GM19452 (cell line): ENCODE measurements around the gene RETSAT.
"Not testable (repeated sequence)": the region's sequence is repeated elsewhere in the genome, so short reads cannot be mapped to it uniquely, and the experiment has no call there.

Experiments used
- ATAC-seq: cut with Tn5 transposase; IDR thresholded peaks from one replicate; pipeline ENCODE4 v1.9.1; 2021; ENCODE audit not compliant: unreplicated experiment

RETSAT gene

DNA sequence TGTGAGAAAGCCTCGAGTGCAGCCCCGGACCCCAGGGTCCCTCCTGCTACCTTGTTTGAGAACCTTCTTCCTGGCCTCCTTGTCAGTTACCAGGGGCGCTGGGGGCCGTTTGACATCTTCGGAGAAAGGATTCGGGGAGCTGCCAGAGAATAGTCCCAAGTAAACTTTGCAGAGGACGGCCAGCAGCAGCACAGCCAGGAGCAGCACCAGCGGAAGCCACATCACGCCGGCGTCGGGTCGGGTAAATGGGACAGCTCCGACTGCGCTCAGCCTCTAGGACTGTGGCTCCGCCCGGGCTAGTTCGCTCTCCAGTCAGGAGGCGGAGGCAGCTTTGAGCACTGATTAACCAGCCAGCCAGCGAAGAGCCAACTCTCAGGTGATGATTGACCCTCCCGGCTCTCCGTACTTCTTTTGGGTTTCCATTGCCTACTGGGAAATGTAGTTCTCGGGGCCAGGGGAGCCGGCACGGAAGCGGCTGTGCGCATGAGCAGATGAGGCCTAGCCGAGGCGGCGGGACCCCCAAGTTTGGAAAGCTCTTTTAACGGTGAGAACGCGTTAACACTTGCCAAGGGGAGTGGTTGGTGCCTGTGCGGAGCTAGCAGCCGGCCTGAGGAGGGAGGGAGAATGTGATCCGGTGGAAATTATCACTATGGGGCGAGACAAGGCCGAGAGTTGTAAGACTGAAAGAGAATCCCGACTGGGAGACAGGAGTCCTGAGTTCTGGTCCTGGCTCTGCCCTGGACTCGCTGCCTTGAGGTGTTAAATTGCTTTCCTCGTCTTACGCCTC lies at the start of gene RETSAT, which contains the start of gene ELMOD3:
RETSAT (minus strand) TSS at position 243 of the 787 bp plus-strand sequence; CDS start at position 222, 21 bp downstream.
ELMOD3 (plus strand) TSS at position 484 of the 787 bp plus-strand sequence. CDS start 2,430 bp downstream, outside the sequence.
- peak; percentile 93 for ATAC-seq

DNA sequence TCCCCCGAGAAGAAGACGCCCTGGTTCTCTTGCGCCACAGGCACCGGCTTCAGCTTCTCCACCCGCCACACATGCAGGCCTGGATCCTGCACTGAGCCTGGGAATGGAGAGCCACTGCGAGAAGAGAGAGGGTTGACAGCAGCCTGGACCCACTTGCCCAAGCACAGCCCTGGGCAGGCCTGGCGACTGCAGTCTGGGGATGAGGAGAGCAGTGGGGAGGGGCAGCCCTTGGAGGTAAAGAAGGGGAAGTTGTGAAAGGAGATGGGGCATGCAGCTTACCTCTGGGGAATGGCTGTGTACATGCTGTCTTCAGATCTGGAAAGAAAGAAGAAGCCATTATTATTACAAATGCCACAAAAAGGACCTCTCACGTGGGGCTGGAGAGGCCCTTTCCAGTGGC lies 47.5 kb upstream of the RETSAT start:
- ATAC-seq: no peak

DNA sequence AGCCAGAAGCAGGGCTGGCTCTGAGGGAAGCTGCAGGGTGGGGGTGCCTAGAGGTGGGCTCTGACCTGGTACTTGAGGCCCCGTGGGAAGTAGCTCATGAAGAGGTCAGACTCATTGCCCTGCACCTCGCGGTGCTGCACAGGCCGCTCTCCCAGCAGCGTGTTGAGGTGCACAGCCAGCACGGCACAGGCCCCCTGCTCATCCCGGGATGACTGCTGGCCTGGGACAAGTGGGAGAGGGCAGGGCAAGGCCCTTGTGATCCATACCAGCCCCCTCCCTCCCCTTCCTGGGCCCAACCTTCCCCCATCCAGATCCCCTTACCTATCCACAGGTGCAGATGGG lies 47.1 kb upstream of the RETSAT start:
- no peak for ATAC-seq

DNA sequence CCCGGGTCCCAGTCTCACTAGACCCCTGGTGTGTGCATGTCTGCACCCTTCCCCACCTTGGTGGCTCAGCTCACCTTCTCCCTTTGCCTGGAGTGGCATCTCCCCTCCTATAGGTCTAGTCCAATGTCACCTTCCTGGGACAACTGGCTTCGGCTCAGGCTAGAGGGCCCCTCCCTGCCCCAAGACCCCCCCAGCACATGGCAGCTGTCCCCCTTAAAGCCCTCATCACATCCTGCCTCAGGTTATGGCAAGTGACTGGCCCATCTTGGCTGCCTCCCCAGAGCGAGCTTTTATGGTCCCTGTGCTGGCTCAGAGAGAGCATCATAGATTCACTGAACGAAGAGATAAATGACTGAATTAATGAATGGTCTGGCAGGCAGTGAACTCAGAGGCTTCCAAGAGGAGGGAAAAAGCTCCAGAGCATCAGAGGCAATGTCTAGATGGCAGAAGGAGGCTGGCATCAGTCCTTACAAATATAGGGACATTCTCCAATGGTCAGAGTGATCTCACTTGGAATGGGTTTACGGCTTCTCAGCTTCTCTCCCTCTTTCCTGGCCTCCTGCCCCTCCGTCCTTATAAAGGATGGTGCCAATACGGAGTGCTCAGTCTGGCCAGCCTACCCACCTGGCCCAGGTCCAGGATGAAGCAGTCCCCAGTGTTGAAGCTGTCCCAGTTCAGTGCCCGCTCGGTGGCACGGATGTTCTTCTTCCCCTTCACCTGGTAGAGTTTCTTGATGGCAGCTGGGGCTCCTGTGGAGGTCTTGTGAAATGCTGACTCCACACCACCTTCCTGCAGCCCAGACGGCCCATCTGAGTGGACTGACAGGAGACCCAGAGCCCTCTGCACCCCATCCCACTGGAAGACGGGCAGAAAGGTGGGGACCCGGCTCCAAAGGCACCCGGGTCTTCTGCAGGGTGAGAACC lies 46.5 kb upstream of the RETSAT start:
- no peak for ATAC-seq

DNA sequence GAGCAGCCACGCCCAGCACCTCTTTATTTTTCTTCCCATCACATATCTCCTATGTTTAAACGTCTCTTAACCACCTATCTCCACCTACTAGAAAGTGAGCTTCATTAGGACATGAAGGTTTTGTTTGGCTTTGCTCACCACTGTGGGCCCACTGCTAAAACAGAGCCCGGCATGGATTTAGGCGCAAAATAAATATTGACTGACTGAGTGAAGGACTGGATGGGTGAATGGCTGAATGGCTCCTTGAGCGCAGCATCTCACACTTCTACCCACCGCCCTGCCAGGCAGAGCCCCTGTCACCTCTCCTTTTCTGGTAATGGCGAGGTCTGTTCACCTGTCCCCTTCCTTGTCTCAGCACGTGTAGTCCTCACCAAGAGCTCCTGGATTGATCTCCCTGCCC lies 45.7 kb upstream of the RETSAT start:
- no peak for ATAC-seq

DNA sequence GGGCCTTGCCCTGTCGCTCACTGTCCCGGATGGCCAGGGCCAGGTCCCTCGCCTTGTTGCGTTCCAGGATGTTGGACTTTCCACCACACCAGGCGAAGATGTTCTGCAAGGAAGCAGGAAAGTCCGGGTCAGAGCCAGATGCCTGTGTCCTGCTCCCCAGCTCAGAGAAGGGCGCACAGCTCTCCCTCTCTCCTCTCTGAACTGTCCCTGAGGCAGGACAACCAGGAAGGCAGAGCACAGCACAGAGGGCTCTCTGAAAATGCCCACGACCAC lies 44.8 kb upstream of the RETSAT start:
- no peak for ATAC-seq

DNA sequence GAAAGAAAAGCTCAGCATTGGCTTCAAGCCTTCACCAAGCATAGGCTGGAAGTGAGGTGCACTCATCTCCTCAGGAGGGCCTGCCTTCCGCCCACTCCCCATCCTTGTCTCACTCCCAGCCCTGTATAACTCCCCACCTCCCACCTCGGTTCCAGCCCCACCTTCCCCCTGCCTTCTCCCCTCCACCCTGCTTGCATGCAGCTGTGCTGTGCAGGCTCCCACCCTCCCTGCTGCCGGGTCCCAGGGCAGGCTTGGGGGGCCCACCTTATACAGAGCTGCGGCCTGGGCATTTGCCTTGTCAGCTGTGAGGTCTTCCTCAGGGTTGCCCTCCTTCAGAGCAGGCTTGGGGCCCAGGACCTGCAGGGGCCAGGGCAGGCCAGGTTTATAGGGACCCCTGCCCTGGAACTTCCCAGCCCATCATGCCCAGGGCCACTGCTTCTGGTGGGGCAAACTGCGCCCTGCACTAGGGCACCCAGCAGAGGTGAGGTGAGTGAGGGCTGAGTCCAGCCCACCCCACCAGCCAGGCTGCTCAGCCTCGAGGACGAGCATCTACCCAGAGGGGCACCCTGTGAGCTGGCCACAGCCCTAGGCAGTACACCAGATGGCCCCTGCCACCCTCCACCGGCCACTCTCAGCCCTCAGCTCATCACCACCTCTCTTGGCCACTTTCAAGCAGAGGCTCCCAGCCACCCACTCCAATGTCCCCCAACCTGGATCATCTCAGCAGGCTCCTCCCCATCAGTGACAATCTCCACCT lies 44.3 kb upstream of the RETSAT start:
- no peak for ATAC-seq

DNA sequence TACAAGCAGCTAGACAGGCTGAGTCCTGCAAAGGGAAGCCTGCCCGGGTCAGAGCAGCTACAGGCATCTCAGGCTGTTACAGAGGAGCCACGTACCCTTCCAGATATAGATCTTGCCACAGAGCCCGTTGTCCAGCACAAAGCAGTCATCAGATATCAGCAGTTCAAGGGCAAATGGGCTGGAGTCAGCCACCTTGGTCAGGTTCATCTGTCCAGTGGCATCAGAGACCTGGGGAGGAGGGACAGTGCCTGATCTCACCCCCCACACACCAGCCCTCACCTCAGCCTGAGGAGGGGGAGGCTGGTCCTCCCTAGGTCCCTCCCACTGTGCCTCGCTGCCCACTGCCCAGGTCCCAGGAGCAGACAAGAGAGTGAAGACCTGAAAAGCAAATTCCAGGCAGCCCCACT lies 43.6 kb upstream of the RETSAT start:
- ATAC-seq: no peak

DNA sequence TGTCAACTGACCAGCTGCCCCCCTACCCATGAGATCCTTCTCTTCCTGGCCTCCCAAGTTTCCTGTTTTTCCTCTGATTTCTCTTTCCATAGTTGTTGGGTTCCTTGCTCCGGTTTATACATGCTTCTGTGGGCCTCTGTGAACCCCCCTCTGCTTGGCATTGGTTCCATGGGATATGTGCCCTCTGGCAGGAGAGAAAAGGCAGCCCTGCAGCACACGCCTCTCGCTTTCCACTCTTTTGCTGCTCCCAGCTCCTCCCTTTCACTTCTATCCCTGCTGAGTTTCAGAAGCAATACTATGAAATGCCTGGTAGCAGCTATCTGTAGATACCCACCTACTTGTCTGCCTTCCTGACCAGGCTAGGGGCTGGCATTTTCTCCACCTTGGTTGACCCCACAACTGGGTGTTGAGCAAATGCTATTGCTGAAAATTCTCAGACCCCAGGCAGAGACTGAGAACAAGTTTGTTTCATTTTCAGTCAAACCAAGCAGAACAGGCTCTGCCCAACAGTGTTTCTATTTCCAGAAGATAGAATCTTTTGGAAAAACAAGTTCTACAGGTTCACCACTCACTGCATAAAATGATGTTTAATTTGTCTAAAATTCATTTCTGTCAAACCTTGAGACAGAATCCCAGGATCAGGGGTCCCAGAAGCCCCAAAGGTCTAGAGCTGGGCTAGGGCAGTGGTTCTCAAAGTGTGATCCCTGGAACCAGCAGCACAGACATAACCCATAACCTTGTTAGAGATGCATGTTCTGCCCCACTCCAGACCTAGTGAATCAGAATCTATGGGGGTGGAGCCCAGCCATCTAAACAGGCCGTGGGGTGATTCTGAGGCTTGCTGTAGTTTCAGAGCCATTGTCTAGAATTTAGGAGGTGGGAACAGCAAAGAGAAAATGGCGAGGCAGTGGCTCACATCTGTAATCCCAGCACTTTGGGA lies 42.5 kb upstream of the RETSAT start:
- no peak for ATAC-seq

DNA sequence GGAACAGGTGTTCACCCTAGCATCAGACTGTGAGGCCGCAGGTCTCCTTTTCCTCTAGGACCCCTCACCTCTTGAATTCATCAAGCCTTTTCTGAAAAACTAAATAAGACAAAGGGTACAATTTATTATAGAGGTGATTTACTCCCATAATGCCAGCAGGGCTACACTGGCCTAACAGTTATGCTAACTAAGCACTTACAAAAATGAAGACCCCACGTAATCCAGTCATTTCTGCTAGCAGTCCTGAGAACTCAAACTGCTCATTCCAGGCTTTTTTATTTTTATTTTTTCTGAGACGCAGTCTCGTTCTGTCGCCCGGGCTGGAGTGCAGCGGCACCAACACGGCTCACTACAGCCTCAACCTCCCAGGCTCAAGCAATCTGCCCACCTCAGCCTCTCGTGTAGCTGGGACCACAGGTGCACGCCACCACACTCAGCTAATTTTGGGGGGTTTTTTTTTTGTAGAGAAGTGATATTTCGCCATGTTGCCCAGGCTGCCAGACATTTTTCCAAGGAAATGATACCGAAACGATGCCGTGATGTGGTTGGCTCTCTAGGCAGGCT lies 41.7 kb upstream of the RETSAT start:
- ATAC-seq: no peak

DNA sequence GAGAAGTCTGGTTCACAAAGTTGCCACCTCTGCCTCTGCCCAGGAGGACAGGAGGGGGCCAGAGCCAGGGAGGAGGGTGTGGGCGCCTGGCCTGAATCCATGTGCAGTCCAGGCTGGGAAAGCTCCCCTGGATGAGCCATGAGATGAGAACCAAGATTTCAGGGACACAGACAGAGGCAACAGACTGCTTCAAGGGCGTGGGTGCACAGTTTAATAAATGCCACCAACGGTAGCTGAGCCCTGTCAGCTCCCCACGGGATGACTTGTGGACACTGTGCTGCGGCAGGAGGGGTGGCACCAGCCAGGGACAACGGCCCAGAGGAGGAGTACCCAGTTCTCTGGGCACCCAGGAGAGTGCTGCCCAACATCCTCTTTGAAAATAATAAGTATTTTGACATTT lies 40.6 kb upstream of the RETSAT start:
- no peak for ATAC-seq

DNA sequence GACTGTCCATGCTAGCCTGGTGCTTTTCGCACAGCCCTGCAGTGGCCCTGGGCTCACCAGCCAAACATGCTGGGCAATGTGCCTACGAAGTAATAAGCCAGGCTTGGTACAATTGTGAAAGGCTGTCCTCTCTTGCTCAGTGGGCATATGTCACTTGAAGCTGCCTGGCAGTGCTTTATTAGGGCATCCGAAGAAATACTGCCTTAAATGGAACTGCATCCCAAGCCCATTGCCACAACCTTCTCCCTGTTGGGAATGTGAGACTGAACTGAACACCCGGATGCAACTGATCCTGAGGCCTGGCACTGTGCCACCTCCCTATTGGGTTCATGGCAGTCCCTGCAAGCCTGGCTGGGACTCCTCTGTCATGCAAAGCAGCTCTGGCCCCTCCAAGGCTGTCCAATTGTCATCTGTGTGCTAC lies 39.9 kb upstream of the RETSAT start:
- no peak for ATAC-seq

DNA sequence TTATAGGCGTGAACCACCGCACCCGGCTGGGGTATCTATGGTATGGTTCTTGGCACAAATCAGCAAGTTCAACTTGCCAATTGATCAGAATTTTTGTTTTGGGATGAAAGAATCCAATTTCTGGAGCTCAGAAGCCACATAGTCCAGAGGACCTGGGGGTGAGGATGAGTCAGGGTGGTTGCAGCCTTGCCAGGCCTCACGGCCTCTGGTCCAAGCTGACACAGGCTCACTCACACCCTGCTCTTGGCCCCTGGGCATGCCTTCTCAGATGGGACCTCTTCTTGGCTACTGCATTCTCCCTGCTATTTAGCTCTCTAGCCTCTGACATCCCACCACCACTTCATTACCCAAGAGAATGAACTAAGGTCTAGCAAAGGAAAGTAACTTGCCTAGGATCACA lies 39.5 kb upstream of the RETSAT start:
- no peak for ATAC-seq

DNA sequence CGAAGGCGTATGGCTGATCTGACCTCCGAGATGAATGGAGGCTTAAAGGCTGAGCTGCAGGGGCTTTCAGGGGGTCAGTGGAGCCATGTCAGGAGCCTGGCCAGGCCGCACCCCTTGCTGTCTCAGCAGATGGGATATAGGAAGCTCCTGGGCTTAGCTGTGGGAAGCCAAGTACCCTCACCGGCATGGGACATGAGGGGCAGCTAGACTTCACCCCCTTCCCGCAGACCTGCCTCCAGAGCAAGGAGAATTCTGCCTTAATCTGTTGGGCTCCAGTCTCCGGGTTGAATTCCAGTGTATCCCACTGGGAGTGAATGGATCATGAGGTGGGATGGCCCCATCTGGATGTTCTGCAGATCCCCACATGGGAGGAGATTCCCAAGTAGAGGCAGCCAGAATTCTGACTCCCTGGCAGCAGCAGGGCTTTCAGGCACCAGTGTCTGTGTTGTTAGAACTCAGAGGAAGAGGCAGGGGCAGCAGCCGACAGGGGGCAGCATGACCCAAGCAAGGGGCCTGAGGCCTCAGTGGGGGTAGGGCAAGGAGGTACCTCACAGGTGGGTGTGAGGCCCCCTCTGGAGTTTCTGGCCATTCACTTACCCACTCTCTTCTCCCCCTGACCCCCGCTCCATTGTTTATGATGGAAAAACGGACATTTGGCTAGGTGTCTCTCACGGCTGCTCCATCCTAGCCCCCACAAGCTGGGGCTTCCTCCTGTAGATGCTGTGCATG lies 36.8 kb upstream of the RETSAT start:
- ATAC-seq: no peak

DNA sequence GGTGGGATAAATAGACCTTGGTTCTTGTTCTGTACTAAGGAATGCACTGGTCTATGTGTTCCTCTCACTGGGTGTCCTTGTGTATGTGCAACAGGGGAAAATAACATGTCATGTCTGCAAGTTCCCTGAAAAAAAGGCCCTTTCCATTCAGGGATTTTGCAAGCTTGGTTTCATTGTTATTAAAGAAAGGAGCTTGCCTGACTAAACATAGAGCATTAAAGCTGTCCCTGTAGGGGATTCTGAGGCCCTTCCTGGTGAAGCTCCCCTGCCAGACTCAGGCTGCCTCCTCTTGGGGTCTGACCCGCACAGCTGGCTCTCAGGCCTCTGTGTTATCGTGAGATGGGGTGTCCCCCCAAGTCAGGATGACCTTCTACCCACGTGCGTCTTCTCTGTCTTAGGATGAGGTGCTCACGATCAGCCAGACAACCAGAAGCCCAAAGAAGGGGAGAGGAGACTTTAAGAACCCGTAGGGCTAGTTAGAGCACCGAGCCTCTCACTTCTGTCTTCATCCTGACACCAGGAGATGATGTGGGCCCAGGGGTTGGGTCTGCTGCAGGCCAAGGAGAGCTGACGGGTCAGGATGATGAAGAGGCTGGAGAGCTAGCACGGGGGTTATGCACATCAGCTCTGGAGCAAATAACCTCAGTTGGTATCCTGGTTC lies 34.7 kb upstream of the RETSAT start:
- ATAC-seq: no peak

DNA sequence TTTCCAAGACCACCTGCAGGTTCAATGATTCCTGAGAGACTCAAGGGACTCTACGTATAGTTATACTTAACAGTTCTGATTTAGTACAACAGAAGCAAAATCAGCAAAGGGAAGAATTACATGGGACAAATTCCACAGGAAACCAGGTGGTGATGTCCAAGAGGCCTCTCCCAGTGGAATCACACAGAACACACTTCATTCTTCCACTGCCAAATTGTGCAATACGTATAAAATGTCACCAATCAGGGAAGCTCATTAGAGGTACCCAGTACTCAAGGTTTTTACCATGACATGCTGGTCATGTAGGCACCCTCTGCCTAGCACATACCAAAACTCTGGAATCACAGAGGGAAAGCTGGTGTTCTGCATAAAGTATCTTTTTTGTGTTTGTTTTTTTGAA lies 33.4 kb upstream of the RETSAT start:
- no peak for ATAC-seq

DNA sequence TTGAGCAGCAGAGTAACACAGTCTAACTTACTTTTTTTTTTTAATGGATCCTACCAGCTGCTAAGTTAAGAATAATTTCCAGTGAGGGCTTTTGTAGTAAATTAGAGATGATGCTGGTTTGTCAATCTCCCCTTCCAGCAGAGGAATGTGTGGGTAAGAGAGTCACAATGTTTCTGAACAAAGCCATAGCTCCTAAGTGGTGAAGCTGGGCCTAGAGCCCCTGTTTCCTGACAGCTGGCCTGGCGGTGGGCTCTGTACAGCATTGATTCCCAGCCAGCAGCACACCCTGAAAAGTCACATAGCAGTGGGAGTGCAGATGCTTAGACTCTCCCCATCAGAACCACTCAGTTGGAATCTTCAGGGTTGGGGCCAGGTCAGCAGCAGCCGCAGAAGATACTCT lies 31.4 kb upstream of the RETSAT start:
- ATAC-seq: no peak

DNA sequence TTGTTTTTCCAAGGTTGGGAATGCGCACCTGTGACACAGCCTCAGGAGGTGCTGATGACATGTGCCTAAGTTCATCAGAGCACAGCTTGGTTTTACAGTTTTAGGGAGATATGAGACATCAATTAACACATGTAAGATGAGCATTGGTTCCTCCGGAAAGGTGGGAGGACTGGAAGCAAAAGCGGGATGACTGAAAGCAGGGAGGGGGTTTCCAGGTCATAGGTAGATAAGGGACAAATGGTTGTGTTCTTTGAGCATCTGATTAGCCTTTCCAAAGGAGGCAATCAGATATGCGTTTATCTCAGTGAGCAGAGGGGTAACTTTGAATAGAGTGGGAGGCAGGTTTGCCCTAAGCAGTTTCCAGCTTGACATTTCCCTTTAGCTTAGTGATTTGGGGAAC lies 29.5 kb upstream of the RETSAT start:
- no peak for ATAC-seq

DNA sequence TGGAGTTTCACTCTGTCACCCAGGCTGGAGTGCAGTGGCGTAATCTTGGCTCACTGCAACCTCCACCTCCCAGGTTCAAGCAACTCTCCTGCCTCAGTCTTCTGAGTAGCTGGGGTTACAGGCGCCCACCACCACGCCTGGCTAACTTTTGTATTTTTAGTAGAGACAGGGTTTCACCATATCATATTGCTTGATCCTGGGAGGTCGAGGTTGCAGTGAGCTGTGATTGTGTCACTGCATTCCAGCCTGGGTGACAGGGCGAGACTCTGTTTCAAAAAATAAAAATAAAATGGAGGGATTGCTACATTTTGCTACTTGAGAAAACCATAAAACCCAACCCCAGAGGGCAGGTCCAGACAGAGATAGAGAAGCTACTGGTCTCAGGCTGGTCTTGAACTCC lies 28.8 kb upstream of the RETSAT start:
- not testable (repeated sequence) for ATAC-seq
